Fibroblast of skin of right biceps (primary cell): Measurements from ENCODE around the gene ARAP2.

Experiments used
- DNase-seq: peaks from one replicate; pipeline ENCODE4 v3.0.0-alpha.2; 2013

Gene ARAP2

DNA sequence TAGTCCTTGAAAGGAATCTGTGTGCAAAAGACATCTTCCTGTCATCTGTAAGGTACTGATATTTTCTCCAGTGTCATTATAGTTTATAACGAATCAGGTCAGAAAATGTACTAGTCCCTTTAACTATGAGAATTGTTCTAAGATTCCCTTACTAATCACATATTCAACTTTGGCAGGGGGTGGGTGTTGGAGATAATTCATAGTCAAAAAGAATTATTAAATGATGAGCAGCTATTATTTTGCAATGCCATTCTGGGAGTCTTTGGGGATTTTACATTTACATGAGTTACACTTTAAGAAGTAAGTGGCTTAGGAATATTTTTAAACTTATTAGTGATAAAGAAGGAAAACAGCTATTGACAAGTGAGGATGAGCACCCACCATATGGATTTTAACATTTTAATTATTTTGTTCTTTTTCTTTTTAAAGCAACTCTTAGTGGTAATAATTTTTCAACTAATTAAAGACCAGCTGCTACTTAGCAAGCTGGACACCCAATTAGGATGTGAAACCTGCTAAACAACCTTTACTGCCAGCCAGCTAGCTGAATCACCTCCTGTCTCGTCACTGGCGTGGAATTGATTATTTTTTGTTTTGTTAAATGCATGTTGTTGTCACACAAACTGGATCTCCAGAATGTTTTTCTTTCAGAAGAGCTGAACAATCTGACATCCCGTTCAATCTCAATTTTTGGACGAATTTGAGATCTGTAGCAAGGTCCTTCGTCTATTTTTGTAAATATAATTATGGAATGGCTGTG is 219.2 kb downstream of the ARAP2 start:
- no peak for DNase-seq

DNA sequence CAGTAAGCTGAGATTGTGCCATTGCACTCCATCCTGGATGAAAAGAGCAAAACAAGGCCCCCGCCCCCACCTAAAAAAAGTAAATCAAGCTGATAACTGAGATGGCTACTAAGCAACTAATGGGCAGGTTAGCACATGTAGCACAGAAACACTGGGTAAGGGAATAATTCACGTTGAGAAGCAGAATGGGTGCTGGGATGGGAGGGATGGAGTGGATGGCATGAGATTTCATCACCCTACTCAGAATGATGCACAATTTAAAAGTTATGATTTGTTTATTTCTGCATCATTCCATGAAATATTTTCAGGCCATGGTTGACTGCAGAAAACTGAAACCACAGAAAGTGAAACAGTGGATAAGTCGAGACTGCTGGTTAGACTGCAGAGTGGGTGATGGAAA is 224.0 kb downstream of the ARAP2 start:
- no peak for DNase-seq
